Loucy (cell line): Measurements from ENCODE around the gene JAK3.

Experiments used
- H2AFZ ChIP-seq: fragments of 200-600 bp; sonication (generic); 2 replicates; pipeline ENCODE4 v1.6.0; 2016; ENCODE audit warnings: antibody characterized with exemption, mild to moderate bottlenecking, low read length, moderate library complexity
- H3F3A ChIP-seq: fragments of 200-600 bp; 2 replicates; pipeline ENCODE4 v1.6.0; 2016; ENCODE audit warnings: antibody characterized with exemption, low read depth, mild to moderate bottlenecking
- H3K27me3 ChIP-seq: fragments of 200-600 bp; sonication (generic); 2 replicates; pipeline ENCODE4 v1.6.1; 2014; ENCODE audit warnings: low read length, mild to moderate bottlenecking; ENCODE audit not compliant: insufficient read depth, poor library complexity, severe bottlenecking
- H3K36me3 ChIP-seq: fragments of 200-600 bp; sonication (generic); 2 replicates; pipeline ENCODE4 v1.6.1; 2016; ENCODE audit warnings: low read length; ENCODE audit not compliant: insufficient read depth
- H3K4me1 ChIP-seq: fragments of 200-600 bp; sonication (generic); 2 replicates; pipeline ENCODE4 v1.5.1; 2014; ENCODE audit warnings: low read length, mild to moderate bottlenecking; ENCODE audit not compliant: insufficient read depth, poor library complexity, severe bottlenecking
- H3K4me2 ChIP-seq: fragments of 200-600 bp; sonication (generic); 2 replicates; pipeline ENCODE4 v1.6.0; 2014; ENCODE audit warnings: antibody characterized with exemption, low read length, low read depth, mild to moderate bottlenecking; ENCODE audit not compliant: poor library complexity, severe bottlenecking
- H3K4me3 ChIP-seq: fragments of 200-600 bp; sonication (generic); 2 replicates; pipeline ENCODE4 v1.5.1; 2014; ENCODE audit warnings: low read length, mild to moderate bottlenecking, mixed read lengths; ENCODE audit not compliant: poor library complexity, severe bottlenecking
- H3K79me2 ChIP-seq: fragments of 200-600 bp; sonication (generic); 2 replicates; pipeline ENCODE4 v1.6.1; 2014; ENCODE audit warnings: low read length; ENCODE audit not compliant: insufficient read depth
- H3K9ac ChIP-seq: fragments of 200-600 bp; sonication (generic); 2 replicates; pipeline ENCODE4 v1.6.0; 2014; ENCODE audit warnings: mild to moderate bottlenecking, low read depth, low read length, moderate library complexity; ENCODE audit not compliant: poor library complexity, severe bottlenecking
- H3K9me2 ChIP-seq: fragments of 200-600 bp; sonication (generic); replicated peaks from 2 replicates; pipeline ENCODE4 v1.6.1; 2016; ENCODE audit warnings: low read depth, low read length, mixed read lengths
- H3K9me3 ChIP-seq: fragments of 200-600 bp; sonication (generic); 2 replicates; pipeline ENCODE4 v1.6.1; 2014; ENCODE audit warnings: mild to moderate bottlenecking, antibody characterized with exemption, low read length, low read depth; ENCODE audit not compliant: insufficient read depth
- H4K20me1 ChIP-seq: fragments of 200-600 bp; sonication (generic); 2 replicates; pipeline ENCODE4 v1.6.0; 2014; ENCODE audit warnings: antibody characterized with exemption, low read length, mild to moderate bottlenecking; ENCODE audit not compliant: insufficient read depth, poor library complexity, severe bottlenecking
- EZH2phosphoT487 ChIP-seq: fragments of 200-600 bp; IDR thresholded peaks from 2 replicates; pipeline ENCODE4 v1.6.1; 2018; ENCODE audit warnings: antibody characterized with exemption, mild to moderate bottlenecking, moderate library complexity, borderline replicate concordance
- TF ChIP-seq, protein P1 (sequence below): fragments of 200-600 bp; sonication (generic); conservative IDR thresholded peaks from 2 replicates; pipeline ENCODE4 v1.5.1; 2014; ENCODE audit warnings: mild to moderate bottlenecking, antibody characterized with exemption, low read length

The JAK3 gene

DNA sequence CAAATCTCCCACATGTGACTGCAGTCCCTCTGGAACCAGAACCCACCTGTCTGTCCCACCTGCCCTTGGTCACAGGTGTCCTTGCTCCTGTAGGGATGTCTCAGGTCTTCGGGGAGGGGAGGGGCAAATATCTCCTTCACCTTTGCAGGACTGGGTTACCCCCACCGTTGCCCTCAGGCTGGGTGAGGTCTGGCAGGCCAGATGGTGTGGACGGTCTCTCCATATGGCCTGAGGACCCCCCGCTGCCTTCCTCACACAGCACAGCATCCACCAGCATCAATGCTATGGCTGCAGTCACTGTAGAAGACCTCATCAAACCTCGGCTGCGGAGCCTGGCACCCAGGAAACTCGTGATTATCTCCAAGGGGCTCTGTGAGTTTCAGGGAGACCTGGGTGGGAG is 33.9 kb upstream of the JAK3 start:
- H3K4me2 ChIP-seq: no peak overlapping the region
- no peaks in the 10 kb centered on the region for H3K4me1 ChIP-seq
- no peaks in the 10 kb centered on the region for H3F3A ChIP-seq
- H3K9ac ChIP-seq: no peak overlapping the region
- no peaks in the 10 kb centered on the region for H3K79me2 ChIP-seq
- no peak overlapping the region for H2AFZ ChIP-seq
- H3K9me2 ChIP-seq: no peaks in the 10 kb centered on the region
- no peak for TF ChIP-seq EZH2phosphoT487
- TF ChIP-seq, protein P1, sequence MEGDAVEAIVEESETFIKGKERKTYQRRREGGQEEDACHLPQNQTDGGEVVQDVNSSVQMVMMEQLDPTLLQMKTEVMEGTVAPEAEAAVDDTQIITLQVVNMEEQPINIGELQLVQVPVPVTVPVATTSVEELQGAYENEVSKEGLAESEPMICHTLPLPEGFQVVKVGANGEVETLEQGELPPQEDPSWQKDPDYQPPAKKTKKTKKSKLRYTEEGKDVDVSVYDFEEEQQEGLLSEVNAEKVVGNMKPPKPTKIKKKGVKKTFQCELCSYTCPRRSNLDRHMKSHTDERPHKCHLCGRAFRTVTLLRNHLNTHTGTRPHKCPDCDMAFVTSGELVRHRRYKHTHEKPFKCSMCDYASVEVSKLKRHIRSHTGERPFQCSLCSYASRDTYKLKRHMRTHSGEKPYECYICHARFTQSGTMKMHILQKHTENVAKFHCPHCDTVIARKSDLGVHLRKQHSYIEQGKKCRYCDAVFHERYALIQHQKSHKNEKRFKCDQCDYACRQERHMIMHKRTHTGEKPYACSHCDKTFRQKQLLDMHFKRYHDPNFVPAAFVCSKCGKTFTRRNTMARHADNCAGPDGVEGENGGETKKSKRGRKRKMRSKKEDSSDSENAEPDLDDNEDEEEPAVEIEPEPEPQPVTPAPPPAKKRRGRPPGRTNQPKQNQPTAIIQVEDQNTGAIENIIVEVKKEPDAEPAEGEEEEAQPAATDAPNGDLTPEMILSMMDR: no peak
- H4K20me1 ChIP-seq: no peaks in the 10 kb centered on the region
- no peaks in the 10 kb centered on the region for H3K36me3 ChIP-seq
- H3K4me3 ChIP-seq: no peak overlapping the region
- H3K27me3 ChIP-seq: no peaks in the 10 kb centered on the region
- no peaks in the 10 kb centered on the region for H3K9me3 ChIP-seq

DNA sequence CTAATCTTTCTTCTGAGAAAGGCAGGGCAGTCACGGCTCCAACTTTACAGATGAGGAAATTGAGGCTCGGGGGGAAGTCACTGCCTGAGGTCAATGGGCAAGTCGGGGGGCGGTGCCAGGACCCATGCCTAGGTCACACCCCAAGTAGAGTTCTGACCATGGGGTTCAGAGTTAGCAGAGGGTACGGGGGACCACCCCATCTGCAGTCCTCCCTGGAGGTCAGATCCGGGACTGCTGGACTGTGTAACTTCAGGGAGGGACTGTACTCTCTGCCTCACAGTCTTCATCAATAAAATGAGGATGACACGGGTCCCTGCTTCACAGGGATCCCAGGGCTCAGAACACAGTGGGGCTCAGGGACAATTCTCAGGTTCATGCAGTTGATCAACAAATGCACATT is 31.7 kb upstream of the JAK3 start:
- no peak for TF ChIP-seq EZH2phosphoT487
- no peaks in the 10 kb centered on the region for H3F3A ChIP-seq
- no peaks in the 10 kb centered on the region for H3K4me1 ChIP-seq
- H2AFZ ChIP-seq: no peak overlapping the region
- no peaks in the 10 kb centered on the region for H4K20me1 ChIP-seq
- H3K4me2 ChIP-seq: no peak overlapping the region
- H3K9me3 ChIP-seq: no peaks in the 10 kb centered on the region
- H3K9me2 ChIP-seq: no peaks in the 10 kb centered on the region
- no peaks in the 10 kb centered on the region for H3K27me3 ChIP-seq
- H3K36me3 ChIP-seq: no peaks in the 10 kb centered on the region
- H3K9ac ChIP-seq: no peak overlapping the region
- H3K79me2 ChIP-seq: no peaks in the 10 kb centered on the region
- H3K4me3 ChIP-seq: no peak overlapping the region

DNA sequence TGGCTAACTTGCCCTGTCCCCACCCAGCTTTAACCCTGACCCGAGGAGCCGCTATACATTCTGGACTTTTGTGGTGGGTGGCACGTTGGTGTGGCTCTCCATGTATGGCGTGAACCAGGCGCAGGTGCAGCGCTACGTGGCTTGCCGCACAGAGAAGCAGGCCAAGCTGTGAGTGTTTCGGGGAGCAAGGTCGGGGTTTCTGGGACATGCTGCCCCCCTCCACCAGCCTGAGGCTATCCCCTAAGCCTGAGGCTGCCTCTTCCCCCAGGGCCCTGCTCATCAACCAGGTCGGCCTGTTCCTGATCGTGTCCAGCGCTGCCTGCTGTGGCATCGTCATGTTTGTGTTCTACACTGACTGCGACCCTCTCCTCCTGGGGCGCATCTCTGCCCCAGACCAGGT is 29.9 kb upstream of the JAK3 start:
- no peak overlapping the region for H3K4me2 ChIP-seq
- no peaks in the 10 kb centered on the region for H4K20me1 ChIP-seq
- no peaks in the 10 kb centered on the region for H3K9me3 ChIP-seq
- no peak overlapping the region for H2AFZ ChIP-seq
- H3F3A ChIP-seq: no peaks in the 10 kb centered on the region
- no peaks in the 10 kb centered on the region for H3K4me1 ChIP-seq
- no peaks in the 10 kb centered on the region for H3K36me3 ChIP-seq
- no peak for TF ChIP-seq EZH2phosphoT487
- TF ChIP-seq, protein P1: no peak
- H3K9ac ChIP-seq: no peak overlapping the region
- H3K4me3 ChIP-seq: no peak overlapping the region
- H3K27me3 ChIP-seq: no peaks in the 10 kb centered on the region
- no peaks in the 10 kb centered on the region for H3K9me2 ChIP-seq
- no peaks in the 10 kb centered on the region for H3K79me2 ChIP-seq

DNA sequence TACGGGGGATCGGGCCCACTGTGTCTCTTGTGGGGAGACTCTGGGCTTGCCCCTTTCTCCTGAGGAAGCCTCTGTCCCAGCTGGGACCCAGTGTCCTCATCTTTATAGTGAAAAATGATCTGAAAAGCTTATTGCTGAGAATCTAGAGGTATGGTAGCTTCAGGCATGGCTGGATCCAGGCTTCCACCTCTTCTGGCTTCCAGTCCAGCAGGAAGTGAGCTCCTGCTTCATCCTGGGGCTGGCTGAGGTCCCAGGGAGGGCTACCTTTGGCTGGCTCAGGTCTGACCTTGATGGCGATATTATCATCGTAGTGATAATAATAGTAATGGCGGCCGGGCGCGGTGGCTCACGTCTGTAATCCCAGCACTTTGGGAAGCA is 27.0 kb upstream of the JAK3 start:
- Histone ChIP-seq H3K36me3 (no peaks in the 10 kb centered on the region), H3K9ac (no peak overlapping the region), H3K9me2 (no peaks in the 10 kb centered on the region), H3F3A (no peaks in the 10 kb centered on the region), H3K79me2 (no peaks in the 10 kb centered on the region), H3K4me3 (no peak overlapping the region), H3K9me3 (no peaks in the 10 kb centered on the region), H4K20me1 (no peaks in the 10 kb centered on the region), H3K4me2 (no peak overlapping the region), H3K4me1 (no peaks in the 10 kb centered on the region), H3K27me3 (no peaks in the 10 kb centered on the region), H2AFZ (no peak overlapping the region)
- no peak for TF ChIP-seq EZH2phosphoT487
- TF ChIP-seq, protein P1: no peak
